Cardiac septum (tissue), 1 donor: ENCODE measurements around the gene TBX21. TPM values are rescaled to one million over a fixed set of nuclear protein-coding genes. Genes with fewer than 3 reads are reported as not detected.

Source experiments
- DNase-seq: peaks from one replicate; pipeline ENCODE4 v3.0.0-alpha.2; 2020; ENCODE audit warnings: low spot score
- intact Hi-C: fragments of 100-400 bp; cut with DNase I; formaldehyde crosslinking; loops from one replicate; pipeline ENCODE4 v1.14.0; 2022
- long read RNA-seq: library from polyadenylated mRNA; unstranded; transcript quantifications from one replicate; pipeline ENCODE4 v2.0.0, GENCODE V29; 2021
- total RNA-seq: library from RNA; stranded (reverse); fragmentation: NEBNext Ultra II Directional; extraction: Animal tissue kit (Norgen Biotek cat#: 25700); gene quantifications from one replicate; pipeline ENCODE4 v1.2.1, GENCODE V29; 2021
- donor health status: DM: no; HTN: no; CAD: no.

TBX21 gene
- total RNA-seq: 0.30 TPM
- long read RNA-seq: 0 reads

- intact Hi-C loops: no loop called here
- peak; percentile 79 for DNase-seq
These were observed at the start of gene TBX21 for GRCh38 chr17:47733047-47733673. TSS of gene TBX21 (plus strand) at chr17:47733236. CDS start at chr17:47733455, 219 bp downstream.

GRCh38 chr17:47684025-47684424 lies 49.0 kb upstream of the TBX21 start:
- DNase-seq: no peak
- intact Hi-C loops: no loop called here

- DNase-seq: no peak
- intact Hi-C loops: no loop called here
These were observed 48.4 kb upstream of the TBX21 start for GRCh38 chr17:47684535-47685193.

- intact Hi-C loops: no loop called here
- no peak for DNase-seq
These were observed 47.3 kb upstream of the TBX21 start for GRCh38 chr17:47685556-47686275.

GRCh38 chr17:47686276-47686635 lies 46.8 kb upstream of the TBX21 start:
- no peak for DNase-seq
- intact Hi-C loops: no loop called here

GRCh38 chr17:47686664-47687327 lies 46.2 kb upstream of the TBX21 start:
- intact Hi-C loops: no loop called here
- no peak for DNase-seq

DNA sequence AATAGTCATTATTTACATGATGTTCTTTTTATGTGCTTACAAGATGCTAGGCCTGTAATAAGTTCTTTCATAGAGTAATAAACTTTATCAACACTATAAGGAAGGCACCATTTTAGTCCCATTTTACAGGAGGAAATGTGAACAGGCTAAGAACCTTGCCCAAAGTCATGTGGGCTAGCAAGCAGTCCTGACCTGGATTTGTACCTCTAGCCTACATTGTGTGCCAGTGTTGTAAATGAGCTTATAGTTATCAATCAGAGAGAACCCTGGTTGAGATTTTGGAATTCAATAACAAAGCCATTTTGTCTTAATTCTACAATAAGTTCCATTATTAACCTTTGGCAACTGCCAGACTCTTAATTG lies 45.7 kb upstream of the TBX21 start:
- intact Hi-C loops: no loop called here
- no peak for DNase-seq

- intact Hi-C loops: no loop called here
- DNase-seq: no peak
These were observed 45.3 kb upstream of the TBX21 start for GRCh38 chr17:47687748-47688147.

DNA sequence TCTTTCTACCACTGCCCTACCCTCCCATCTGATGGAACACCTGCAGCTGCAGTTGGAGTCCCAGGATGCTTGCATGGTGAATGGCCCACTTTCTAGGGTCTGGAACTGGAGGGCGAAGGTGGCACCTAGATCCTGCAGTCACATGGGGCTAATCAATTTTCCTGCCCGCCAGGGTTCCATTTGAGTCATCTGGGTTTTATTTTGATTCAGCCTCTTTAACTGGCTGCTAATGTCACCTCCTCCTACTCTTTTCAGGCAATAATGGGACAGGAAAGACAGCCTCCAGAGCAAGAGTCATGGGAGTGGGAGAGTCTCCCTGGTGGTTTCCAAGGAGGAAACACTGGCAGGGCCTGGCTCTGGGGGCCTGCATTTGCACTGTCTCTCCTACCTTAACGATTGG lies 42.9 kb upstream of the TBX21 start:
- intact Hi-C loops: loop anchor here (5.0 to 10.0 kb wide), 3 partner anchors 38 to 205 kb away; partner anchors contain the start of gene SP2
- DNase-seq: no peak

GRCh38 chr17:47692137-47692894 lies 40.7 kb upstream of the TBX21 start:
- intact Hi-C loops: loop anchor here (5.0 to 10.0 kb wide), 3 partner anchors 40 to 202 kb away; partner anchors contain the start of gene SP2
- no peak for DNase-seq

GRCh38 chr17:47692895-47693730 lies 39.9 kb upstream of the TBX21 start:
- intact Hi-C loops: loop anchor here (5.0 to 10.0 kb wide), 3 partner anchors 41 to 202 kb away; partner anchors contain the start of gene SP2

DNA sequence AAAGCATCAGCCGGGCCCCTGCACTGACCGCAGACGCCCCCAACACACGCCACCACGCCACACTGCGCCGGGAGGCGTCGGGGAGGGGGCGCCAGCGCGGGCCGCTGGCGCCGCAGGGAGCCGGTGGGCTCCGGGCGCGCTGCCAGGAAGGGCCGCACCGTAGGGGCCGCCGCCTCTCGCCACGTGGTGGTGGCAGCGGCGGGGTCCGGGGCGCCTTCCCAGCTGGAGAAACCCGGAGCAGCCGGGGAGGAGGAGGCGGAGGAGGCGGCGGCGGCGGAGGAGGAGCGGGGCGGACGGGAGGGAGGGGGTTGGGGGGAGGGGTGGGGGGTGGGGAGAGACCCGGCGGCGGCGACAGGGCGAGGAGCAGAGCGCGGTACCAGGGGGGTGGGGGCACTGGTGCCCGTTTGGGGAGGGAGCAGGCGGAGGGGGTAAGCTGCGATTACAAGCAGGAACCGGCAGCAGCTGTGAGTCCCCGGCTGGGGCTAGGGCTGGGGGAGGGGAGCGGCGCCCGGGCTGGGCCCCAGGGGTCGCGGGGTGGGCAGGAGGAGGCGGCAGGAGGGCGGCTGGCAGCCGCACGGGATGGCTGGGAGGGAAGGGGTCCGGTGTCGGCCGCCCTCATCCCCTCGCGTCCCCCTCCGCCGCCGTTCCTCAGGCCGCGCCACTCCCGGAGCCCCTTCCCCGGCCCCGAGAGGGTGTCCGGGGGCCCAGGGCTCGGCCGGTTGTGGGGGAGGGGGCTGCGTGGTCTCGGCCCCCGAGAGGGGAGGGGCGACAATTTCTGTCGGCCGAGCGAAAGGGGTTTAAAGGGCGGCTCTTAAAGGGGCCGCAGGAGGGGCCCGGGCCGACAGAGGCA lies 39.1 kb upstream of the TBX21 start, which contains the start of gene TBKBP1:
Gene TBKBP1 (plus strand): TSS at position 431 of the 850 bp plus-strand sequence. CDS start 1,952 bp downstream, outside the sequence.
- intact Hi-C loops: loop anchor here (5.0 to 10.0 kb wide), 3 partner anchors 42 to 201 kb away; partner anchors contain the start of gene SP2
- peak; percentile 84 for DNase-seq

More at GRCh38 chr17:47692895-47693730, 39.9 kb upstream of the TBX21 start:
- DNase-seq: no peak

DNA sequence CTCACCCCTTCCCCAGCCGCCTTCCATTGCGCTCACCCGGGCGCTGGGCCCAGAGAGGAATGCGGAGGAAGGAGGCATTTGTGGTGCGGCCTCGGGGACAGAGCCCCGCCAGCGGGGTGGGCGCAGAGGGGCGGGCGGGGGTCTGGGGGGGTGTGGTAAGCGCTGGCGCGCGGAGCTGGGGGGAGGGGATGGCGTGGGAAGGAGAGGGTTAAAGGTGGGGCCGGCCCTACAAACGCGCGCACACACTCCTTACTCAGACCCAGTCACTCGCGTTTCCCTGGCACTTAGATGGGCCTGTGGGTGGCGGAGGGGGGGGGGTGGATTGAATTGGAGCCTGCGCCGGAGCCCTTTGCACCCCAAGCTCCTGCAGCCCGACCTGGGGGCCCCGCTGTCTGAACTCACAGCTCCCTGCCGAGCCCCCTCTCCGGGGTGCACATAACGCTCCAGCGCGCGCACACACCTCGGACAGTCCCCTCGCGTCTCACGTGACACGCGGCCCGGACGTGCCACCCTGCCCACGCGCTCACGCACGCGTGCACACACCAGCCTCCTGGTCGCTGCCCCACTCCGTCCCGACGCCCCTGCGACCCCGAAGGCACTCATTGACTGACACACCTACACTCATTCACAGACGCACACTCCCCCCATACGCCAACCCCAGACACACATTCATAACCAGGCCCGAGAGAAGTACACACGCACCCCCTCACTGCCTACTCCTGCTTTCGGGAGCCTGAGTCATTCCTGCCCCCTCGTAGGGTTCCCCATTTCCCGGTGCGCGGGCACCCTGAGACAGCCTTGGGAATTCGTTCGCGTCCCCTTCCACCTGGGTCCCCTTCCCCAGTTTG lies 38.2 kb upstream of the TBX21 start:
- DNase-seq: peak; percentile 89
- intact Hi-C loops: loop anchor here (5.0 to 10.0 kb wide), 4 partner anchors 43 to 200 kb away; partner anchors contain the start of gene SP2

- intact Hi-C loops: loop anchor here (5.0 to 10.0 kb wide), 2 partner anchors 107 to 199 kb away; partner anchors contain the start of gene SP2
- DNase-seq: peak; percentile 91
These were observed 37.3 kb upstream of the TBX21 start for GRCh38 chr17:47695429-47696376.
